ENCODE data around the gene CD36. TPM values are rescaled to one million over a fixed set of nuclear protein-coding genes. Genes with fewer than 3 reads are reported as not detected.

Gene CD36
- total and polyA plus RNA-seq, 2 experiments from 2014 or later: 0.53 TPM; not detected in 1

- Histone ChIP-seq H3K9me2 (ENCODE audit: insufficient read depth) (no peaks in the 10 kb centered on the region), H3K27me3 (replicated peaks; ENCODE audit: insufficient read depth) (no peaks in the 10 kb centered on the region), H4K20me1 (ENCODE audit: insufficient read depth) (no peaks in the 10 kb centered on the region), H3K4me3 (no peak overlapping the region), H2AFZ (no peak overlapping the region), H3F3A (ENCODE audit: insufficient read depth) (no peaks in the 10 kb centered on the region), H3K4me2 (ENCODE audit: unreplicated experiment) (no peak overlapping the region), H3K36me3 (ENCODE audit: low read depth) (no peaks in the 10 kb centered on the region), H3K27ac (no peak overlapping the region), H3K4me1 (ENCODE audit: insufficient read depth) (0 out of 2 replicates have a peak, but pooled peaks cover 7% of the 10 kb centered on the region), H3K9ac (no peak overlapping the region), H3K9me3 (ENCODE audit: low read depth) (no peaks in the 10 kb centered on the region), H3K79me2 (ENCODE audit: insufficient read depth) (no peaks in the 10 kb centered on the region)
- no peak for DNase-seq
- TF ChIP-seq EZH2phosphoT487 (IDR thresholded peaks at IDR 0.05; ENCODE audit: insufficient read depth, low read depth) (no peak), EZH2 (IDR thresholded peaks at IDR 0.05; ENCODE audit: insufficient read depth, poor library complexity, severe bottlenecking) (no peak)
- WGBS, 2 experiments (ENCODE audit: low coverage in 1 of 2, low lambda C conversion rate in 2 of 2, missing lambda C conversion rate in 2 of 2): 71 to 72% methylated on average over 4 of the region's 4 CpGs
- in situ Hi-C loops (cut with MboI): loop anchor here (25.0 kb wide), 1 partner anchor 574 kb away; no protein-coding TSS in a partner anchor
Measured at GRCh38 chr7:80660939-80661338, 22.5 kb downstream of the CD36 start.

GRCh38 chr7:80661729-80662128 is 23.3 kb downstream of the CD36 start:
- Histone ChIP-seq H2AFZ (no peak overlapping the region), H3K27ac (no peak overlapping the region), H3K79me2 (ENCODE audit: insufficient read depth) (no peaks in the 10 kb centered on the region), H3K27me3 (replicated peaks; ENCODE audit: insufficient read depth) (no peaks in the 10 kb centered on the region), H3K9me3 (ENCODE audit: low read depth) (no peaks in the 10 kb centered on the region), H3K9ac (no peak overlapping the region), H3K4me2 (ENCODE audit: unreplicated experiment) (no peak overlapping the region), H3K4me3 (no peak overlapping the region), H3K36me3 (ENCODE audit: low read depth) (no peaks in the 10 kb centered on the region), H4K20me1 (ENCODE audit: insufficient read depth) (no peaks in the 10 kb centered on the region), H3K9me2 (ENCODE audit: insufficient read depth) (no peaks in the 10 kb centered on the region), H3K4me1 (ENCODE audit: insufficient read depth) (0 out of 2 replicates have a peak, but pooled peaks cover 7% of the 10 kb centered on the region), H3F3A (ENCODE audit: insufficient read depth) (no peaks in the 10 kb centered on the region)
- WGBS, 2 experiments (ENCODE audit: low coverage in 1 of 2, low lambda C conversion rate in 2 of 2, missing lambda C conversion rate in 2 of 2): 88 to 90% methylated on average over 7 of the region's 7 CpGs
- in situ Hi-C loops (cut with MboI): loop anchor here (25.0 kb wide), 1 partner anchor 574 kb away; no protein-coding TSS in a partner anchor
- no peak for TF ChIP-seq EZH2phosphoT487 (IDR thresholded peaks at IDR 0.05; ENCODE audit: insufficient read depth, low read depth)
- no peak for TF ChIP-seq EZH2 (IDR thresholded peaks at IDR 0.05; ENCODE audit: insufficient read depth, poor library complexity, severe bottlenecking)
- peak; percentile 7 for DNase-seq

- no peak overlapping the region for H3K9ac ChIP-seq
- no peaks in the 10 kb centered on the region for H3F3A ChIP-seq (ENCODE audit: insufficient read depth)
- H3K27me3 ChIP-seq (replicated peaks; ENCODE audit: insufficient read depth): no peaks in the 10 kb centered on the region
- H3K36me3 ChIP-seq (ENCODE audit: low read depth): no peaks in the 10 kb centered on the region
- H3K4me3 ChIP-seq: no peak overlapping the region
- no peak for DNase-seq
- WGBS, 2 experiments (ENCODE audit: low coverage in 1 of 2, low lambda C conversion rate in 2 of 2, missing lambda C conversion rate in 2 of 2): 92 to 95% methylated on average over 13 of the region's 13 CpGs
- H2AFZ ChIP-seq: no peak overlapping the region
- H4K20me1 ChIP-seq (ENCODE audit: insufficient read depth): no peaks in the 10 kb centered on the region
- no peak overlapping the region for H3K4me2 ChIP-seq (ENCODE audit: unreplicated experiment)
- no peaks in the 10 kb centered on the region for H3K79me2 ChIP-seq (ENCODE audit: insufficient read depth)
- in situ Hi-C loops (cut with MboI): loop anchor here (25.0 kb wide), 1 partner anchor 575 kb away; no protein-coding TSS in a partner anchor
- H3K27ac ChIP-seq: no peak overlapping the region
- no peaks in the 10 kb centered on the region for H3K9me2 ChIP-seq (ENCODE audit: insufficient read depth)
- 0 out of 2 replicates have a peak, but pooled peaks cover 7% of the 10 kb centered on the region for H3K4me1 ChIP-seq (ENCODE audit: insufficient read depth)
- no peaks in the 10 kb centered on the region for H3K9me3 ChIP-seq (ENCODE audit: low read depth)
- TF ChIP-seq EZH2 (IDR thresholded peaks at IDR 0.05; ENCODE audit: insufficient read depth, poor library complexity, severe bottlenecking): no peak
- TF ChIP-seq EZH2phosphoT487 (IDR thresholded peaks at IDR 0.05; ENCODE audit: insufficient read depth, low read depth): no peak
Measured at GRCh38 chr7:80662252-80662651, 23.8 kb downstream of the CD36 start.

- Histone ChIP-seq H3F3A (ENCODE audit: insufficient read depth) (no peaks in the 10 kb centered on the region), H3K4me3 (no peak overlapping the region), H3K27ac (no peak overlapping the region), H3K9me2 (ENCODE audit: insufficient read depth) (no peaks in the 10 kb centered on the region), H2AFZ (no peak overlapping the region), H3K36me3 (ENCODE audit: low read depth) (no peaks in the 10 kb centered on the region), H3K4me2 (ENCODE audit: unreplicated experiment) (no peak overlapping the region), H3K27me3 (replicated peaks; ENCODE audit: insufficient read depth) (no peaks in the 10 kb centered on the region), H3K79me2 (ENCODE audit: insufficient read depth) (no peaks in the 10 kb centered on the region), H4K20me1 (ENCODE audit: insufficient read depth) (no peaks in the 10 kb centered on the region), H3K9me3 (ENCODE audit: low read depth) (no peaks in the 10 kb centered on the region), H3K4me1 (ENCODE audit: insufficient read depth) (no peaks in the 10 kb centered on the region), H3K9ac (no peak overlapping the region)
- WGBS, 2 experiments (ENCODE audit: low coverage in 1 of 2, low lambda C conversion rate in 2 of 2, missing lambda C conversion rate in 2 of 2): 98 to 100% methylated on average over 2 of the region's 2 CpGs
- in situ Hi-C loops (cut with MboI): loop anchor here (25.0 kb wide), 1 partner anchor 578 kb away; no protein-coding TSS in a partner anchor
- DNase-seq: no peak
- no peak for TF ChIP-seq EZH2phosphoT487 (IDR thresholded peaks at IDR 0.05; ENCODE audit: insufficient read depth, low read depth)
- no peak for TF ChIP-seq EZH2 (IDR thresholded peaks at IDR 0.05; ENCODE audit: insufficient read depth, poor library complexity, severe bottlenecking)
Measured at GRCh38 chr7:80665526-80665925, 27.1 kb downstream of the CD36 start.

Data from GM23248 (cell line).